Neural progenitor cell (in vitro differentiated cells): ENCODE measurements around the gene MEI1.

ENCODE experiments used
- EZH2 ChIP-seq: fragments of 200-600 bp; sonication (generic); IDR thresholded peaks from 2 replicates; pipeline ENCODE4 v1.6.1; 2017; ENCODE audit warnings: antibody characterized with exemption, mild to moderate bottlenecking, moderate library complexity
- TF ChIP-seq, protein P1 (sequence below): fragments of 200-600 bp; sonication (generic); IDR thresholded peaks from 2 replicates; pipeline ENCODE4 v1.5.1; 2017; ENCODE audit warnings: antibody characterized with exemption, mild to moderate bottlenecking

DNA sequence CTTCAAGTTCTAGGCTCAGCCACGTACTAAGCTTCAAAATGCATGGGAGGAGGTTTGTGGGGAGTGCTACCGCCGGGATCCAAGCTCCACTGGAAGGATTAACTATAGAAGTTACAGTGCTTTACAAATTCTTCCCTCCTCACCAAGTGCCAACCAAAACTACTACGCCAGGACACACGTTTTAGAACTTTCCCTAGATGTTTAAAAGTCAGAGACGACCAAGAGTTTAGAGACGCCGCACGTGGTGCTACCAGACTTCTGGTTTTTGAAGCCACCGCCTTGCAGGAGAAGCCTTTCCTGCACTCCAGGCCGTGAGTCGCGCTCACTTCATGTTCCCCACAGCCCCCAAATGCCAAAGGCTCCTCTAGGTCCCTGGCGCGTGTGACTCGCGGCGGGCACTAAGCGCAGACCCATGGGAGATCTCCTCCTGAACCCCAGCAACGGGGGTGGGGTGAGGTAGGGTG, 11.4 kb upstream of the MEI1 start:
- TF ChIP-seq, protein P1, sequence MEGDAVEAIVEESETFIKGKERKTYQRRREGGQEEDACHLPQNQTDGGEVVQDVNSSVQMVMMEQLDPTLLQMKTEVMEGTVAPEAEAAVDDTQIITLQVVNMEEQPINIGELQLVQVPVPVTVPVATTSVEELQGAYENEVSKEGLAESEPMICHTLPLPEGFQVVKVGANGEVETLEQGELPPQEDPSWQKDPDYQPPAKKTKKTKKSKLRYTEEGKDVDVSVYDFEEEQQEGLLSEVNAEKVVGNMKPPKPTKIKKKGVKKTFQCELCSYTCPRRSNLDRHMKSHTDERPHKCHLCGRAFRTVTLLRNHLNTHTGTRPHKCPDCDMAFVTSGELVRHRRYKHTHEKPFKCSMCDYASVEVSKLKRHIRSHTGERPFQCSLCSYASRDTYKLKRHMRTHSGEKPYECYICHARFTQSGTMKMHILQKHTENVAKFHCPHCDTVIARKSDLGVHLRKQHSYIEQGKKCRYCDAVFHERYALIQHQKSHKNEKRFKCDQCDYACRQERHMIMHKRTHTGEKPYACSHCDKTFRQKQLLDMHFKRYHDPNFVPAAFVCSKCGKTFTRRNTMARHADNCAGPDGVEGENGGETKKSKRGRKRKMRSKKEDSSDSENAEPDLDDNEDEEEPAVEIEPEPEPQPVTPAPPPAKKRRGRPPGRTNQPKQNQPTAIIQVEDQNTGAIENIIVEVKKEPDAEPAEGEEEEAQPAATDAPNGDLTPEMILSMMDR: no peak
- TF ChIP-seq EZH2: no peak
